Uterus (tissue), 4 donors: ENCODE results near the gene PPP2R2B. TPM values are rescaled to one million over a fixed set of nuclear protein-coding genes. Genes with fewer than 3 reads are reported as not detected.

ENCODE experiments used
- DNase-seq, 2 donors: peaks; one replicate each; pipeline ENCODE4 v3.0.0-alpha.2; 2019 to 2020
- H3K27ac ChIP-seq, 2 donors: fragments of 200-600 bp; sonication (generic); 1 replicate in 1 of 2; 2 replicates in 1 of 2; pipeline ENCODE4 v1.5.1; 2016 to 2018
- H3K27me3 ChIP-seq, 2 donors: fragments of 200-600 bp; sonication (generic); one replicate each; pipeline ENCODE4 v1.5.1; 2018 to 2019; ENCODE audit warnings: control low read depth in 1 of 2
- H3K36me3 ChIP-seq, 2 donors: fragments of 200-600 bp; sonication (generic); one replicate each; pipeline ENCODE4 v1.5.1; 2019; ENCODE audit warnings: control low read depth in 1 of 2
- H3K4me1 ChIP-seq, 2 donors: fragments of 200-600 bp; sonication (generic); one replicate each; pipeline ENCODE4 v1.5.1; 2018 to 2019; ENCODE audit warnings: control low read depth in 1 of 2
- H3K4me3 ChIP-seq, 2 donors: fragments of 200-600 bp; sonication (generic); 1 replicate in 1 of 2; 2 replicates in 1 of 2; pipeline ENCODE4 v1.5.1; 2018 to 2019; ENCODE audit warnings: mild to moderate bottlenecking in 1 of 2
- H3K9me3 ChIP-seq, 2 donors: fragments of 200-600 bp; sonication (generic); one replicate each; pipeline ENCODE4 v1.5.1; 2019; ENCODE audit warnings: control low read depth in 1 of 2
- CTCF ChIP-seq, 4 experiments: fragments of 200-600 bp in 2 of 4; fragments of 450-650 bp in 2 of 4; sonication (generic) in 2 of 4; IDR thresholded peaks; one replicate each; pipeline ENCODE4 v1.5.1; 2016 to 2019; ENCODE audit warnings: antibody characterized with exemption in 4 of 4, mild to moderate bottlenecking in 2 of 4, moderate library complexity in 1 of 4
- POLR2A ChIP-seq, 2 donors: fragments of 450-650 bp; IDR thresholded peaks; one replicate each; pipeline ENCODE4 v1.6.1; 2016; ENCODE audit warnings: antibody characterized with exemption in 2 of 2, mild to moderate bottlenecking in 1 of 2, moderate library complexity in 1 of 2
- intact Hi-C: fragments of 100-400 bp; cut with DNase I; formaldehyde crosslinking; loops from one replicate; pipeline ENCODE4 v1.15.1; 2023; ENCODE audit warnings: low total_unique reads
- total RNA-seq, 4 donors: library from RNA; depleted of rRNA in 3 of 4; stranded (reverse); fragments of >200 nt in 3 of 4; gene quantifications; one replicate each; pipeline versions ENCODE4 v1.1.0 to v1.2.4, GENCODE V29; 2014 to 2023
- donor health status: DM: yes; HTN: yes; CAD: no.

PPP2R2B gene
- total RNA-seq, 4 donors from 2014 or later, result 0.26 to 14.8 (median 2.0) TPM; not detected in 1

GRCh38 chr5:146710348-146710747 is 168.2 kb downstream of the PPP2R2B start:
- Histone ChIP-seq H3K4me3 (no peak overlapping the region), H3K4me1 (no peaks in the 10 kb centered on the region), H3K27me3 (no peaks in the 10 kb centered on the region), H3K27ac (no peak overlapping the region), H3K36me3 (no peaks in the 10 kb centered on the region), H3K9me3 (no peaks in the 10 kb centered on the region)
- DNase-seq, result no peak
- TF ChIP-seq POLR2A (IDR thresholded peaks at IDR 0.05) (no peak), CTCF (IDR thresholded peaks at IDR 0.05) (no peak)
- intact Hi-C loops, result no loop called here

- H3K4me3 ChIP-seq, result no peak overlapping the region
- H3K27me3 ChIP-seq, result no peaks in the 10 kb centered on the region
- no peak for DNase-seq
- intact Hi-C loops, result no loop called here
- no peak overlapping the region for H3K27ac ChIP-seq
- H3K4me1 ChIP-seq, result no peaks in the 10 kb centered on the region
- no peaks in the 10 kb centered on the region for H3K36me3 ChIP-seq
- H3K9me3 ChIP-seq, result no peaks in the 10 kb centered on the region
- TF ChIP-seq POLR2A (IDR thresholded peaks at IDR 0.05), result no peak
- no peak for TF ChIP-seq CTCF (IDR thresholded peaks at IDR 0.05)
Measured at GRCh38 chr5:146707316-146707715, 171.2 kb downstream of the PPP2R2B start.

GRCh38 chr5:146706321-146706972 is 172.1 kb downstream of the PPP2R2B start:
- Histone ChIP-seq H3K4me3 (no peak overlapping the region), H3K9me3 (no peaks in the 10 kb centered on the region), H3K4me1 (no peaks in the 10 kb centered on the region), H3K27me3 (no peaks in the 10 kb centered on the region), H3K27ac (no peak overlapping the region), H3K36me3 (no peaks in the 10 kb centered on the region)
- DNase-seq, result no peak
- intact Hi-C loops, result no loop called here
- TF ChIP-seq POLR2A (IDR thresholded peaks at IDR 0.05) (no peak), CTCF (IDR thresholded peaks at IDR 0.05) (no peak)

GRCh38 chr5:146704949-146705665 is 173.4 kb downstream of the PPP2R2B start:
- no peaks in the 10 kb centered on the region for H3K9me3 ChIP-seq
- intact Hi-C loops, result no loop called here
- no peak for DNase-seq
- no peaks in the 10 kb centered on the region for H3K4me1 ChIP-seq
- H3K27ac ChIP-seq, result no peak overlapping the region
- TF ChIP-seq POLR2A (IDR thresholded peaks at IDR 0.05) (no peak), CTCF (IDR thresholded peaks at IDR 0.05) (no peak)
- H3K27me3 ChIP-seq, result no peaks in the 10 kb centered on the region
- H3K36me3 ChIP-seq, result no peaks in the 10 kb centered on the region
- no peak overlapping the region for H3K4me3 ChIP-seq

GRCh38 chr5:146703899-146704298 is 174.7 kb downstream of the PPP2R2B start:
- Histone ChIP-seq H3K4me3 (no peak overlapping the region), H3K9me3 (no peaks in the 10 kb centered on the region), H3K27ac (no peak overlapping the region), H3K36me3 (no peaks in the 10 kb centered on the region), H3K27me3 (no peaks in the 10 kb centered on the region), H3K4me1 (no peaks in the 10 kb centered on the region)
- no peak for DNase-seq
- intact Hi-C loops, result no loop called here
- no peak for TF ChIP-seq CTCF (IDR thresholded peaks at IDR 0.05)
- no peak for TF ChIP-seq POLR2A (IDR thresholded peaks at IDR 0.05)
